A549 treated with RU486 at 1 μM for 4 hours (cell line): Measurements from ENCODE around the gene SVBP. TPM values are rescaled to one million over a fixed set of nuclear protein-coding genes. Genes with fewer than 3 reads are reported as not detected.

Source experiments
- total RNA-seq: library from RNA; stranded (reverse); fragments of 200-300 nt; extraction: Qiagen RNA extraction; gene quantifications from 5 replicates; pipeline ENCODE4 v1.2.3, GENCODE V29; 2022; ENCODE audit warnings: low read depth

The SVBP gene, protein sequence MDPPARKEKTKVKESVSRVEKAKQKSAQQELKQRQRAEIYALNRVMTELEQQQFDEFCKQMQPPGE
- total RNA-seq: 13.3 to 15.3 TPM (median 13.9 TPM) in 5 replicates

DNA sequence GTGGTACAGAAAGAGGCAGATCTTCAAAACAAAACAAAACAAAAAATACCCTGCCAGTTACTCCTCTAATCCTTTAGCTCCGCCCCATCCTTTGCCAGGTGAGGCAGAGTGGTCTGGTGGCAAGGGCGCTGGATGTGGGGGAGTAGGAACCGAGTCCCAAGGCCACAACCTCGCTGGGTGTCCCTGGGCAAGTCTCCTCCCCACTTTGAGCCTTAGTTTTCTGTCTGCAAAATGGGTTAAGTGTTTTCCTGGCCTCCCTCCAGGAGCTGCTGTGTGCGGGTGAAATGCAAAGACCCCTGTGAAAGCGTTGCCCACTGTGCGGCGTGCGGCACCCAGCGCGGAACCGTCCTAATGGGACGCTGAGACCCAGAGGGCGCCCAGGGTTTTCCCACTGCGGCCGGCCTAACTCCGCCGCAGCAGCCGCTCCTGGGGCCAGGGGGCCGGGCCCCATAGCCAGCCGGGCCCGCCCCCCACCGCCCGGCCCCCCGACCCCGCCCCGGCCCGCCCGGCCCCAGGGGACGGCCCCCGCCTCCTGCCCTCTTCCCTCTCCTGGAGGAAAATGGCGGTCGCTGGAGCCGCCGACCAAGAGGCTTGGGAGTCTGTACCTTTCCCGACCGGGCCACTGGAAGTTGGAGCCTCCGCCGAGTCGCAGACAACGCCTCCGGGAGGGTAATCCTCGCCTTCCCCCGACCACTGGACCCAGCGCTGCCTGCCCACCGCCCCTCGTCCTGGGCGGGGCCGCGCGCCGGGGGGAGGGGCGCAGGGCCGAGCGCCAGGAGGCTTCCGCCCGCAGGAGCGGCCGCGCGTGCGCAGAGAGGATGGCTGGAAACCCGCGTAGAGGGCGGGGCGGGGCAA is at the start of gene SVBP, which contains the start of gene ERMAP:
Gene SVBP, minus strand, starts transcription at position 813 of the 855 bp plus-strand sequence. CDS start 853 bp downstream, outside the sequence.
Gene ERMAP, plus strand, starts transcription at position 538 of the 855 bp plus-strand sequence. CDS start 13,327 bp downstream, outside the sequence.

DNA sequence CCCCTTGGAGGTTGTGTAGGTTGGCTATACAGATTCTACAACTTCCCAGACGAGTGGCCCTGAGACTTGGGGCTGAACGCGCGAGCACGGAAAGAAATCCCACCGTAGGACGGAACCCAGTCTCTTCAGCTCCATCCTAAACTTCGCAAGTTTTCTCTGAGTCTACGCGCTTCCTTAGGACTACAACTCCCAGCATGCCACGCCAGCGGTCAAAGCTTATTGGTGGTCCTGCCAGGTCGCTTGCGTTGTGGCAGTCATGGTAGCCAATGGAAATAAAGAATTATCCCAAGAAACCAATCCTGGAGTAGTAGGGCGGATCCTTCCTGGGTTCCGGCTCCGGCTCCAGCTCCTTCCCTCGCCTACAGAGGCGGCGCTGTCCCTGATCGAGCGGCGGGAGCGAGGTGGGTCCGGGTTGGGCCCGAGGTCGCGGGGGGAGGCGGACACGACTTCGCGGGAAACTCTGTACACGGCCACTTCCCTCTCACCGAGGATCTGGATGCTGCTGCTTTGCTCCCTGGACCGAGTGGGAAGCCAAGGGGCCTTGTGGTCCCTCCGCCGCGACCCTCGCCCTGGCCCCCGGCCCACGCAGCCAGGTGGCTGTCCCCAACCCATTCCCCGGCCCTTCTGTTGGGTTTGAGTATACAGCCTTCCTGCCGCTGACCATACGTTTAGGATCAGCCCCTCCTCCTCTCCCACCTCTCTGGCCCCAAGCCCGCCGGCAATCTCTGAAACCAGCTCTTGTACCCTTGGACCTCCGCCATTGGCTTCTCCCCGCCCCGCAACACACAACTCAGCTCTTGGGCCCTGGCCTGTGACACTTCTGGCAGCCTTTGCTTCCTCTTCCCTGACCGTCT is 29.3 kb upstream of the SVBP start, which contains the start of gene ZNF691:
Gene ZNF691, plus strand, starts transcription at position 357 of the 854 bp plus-strand sequence. CDS start 3,046 bp downstream, outside the sequence.

DNA sequence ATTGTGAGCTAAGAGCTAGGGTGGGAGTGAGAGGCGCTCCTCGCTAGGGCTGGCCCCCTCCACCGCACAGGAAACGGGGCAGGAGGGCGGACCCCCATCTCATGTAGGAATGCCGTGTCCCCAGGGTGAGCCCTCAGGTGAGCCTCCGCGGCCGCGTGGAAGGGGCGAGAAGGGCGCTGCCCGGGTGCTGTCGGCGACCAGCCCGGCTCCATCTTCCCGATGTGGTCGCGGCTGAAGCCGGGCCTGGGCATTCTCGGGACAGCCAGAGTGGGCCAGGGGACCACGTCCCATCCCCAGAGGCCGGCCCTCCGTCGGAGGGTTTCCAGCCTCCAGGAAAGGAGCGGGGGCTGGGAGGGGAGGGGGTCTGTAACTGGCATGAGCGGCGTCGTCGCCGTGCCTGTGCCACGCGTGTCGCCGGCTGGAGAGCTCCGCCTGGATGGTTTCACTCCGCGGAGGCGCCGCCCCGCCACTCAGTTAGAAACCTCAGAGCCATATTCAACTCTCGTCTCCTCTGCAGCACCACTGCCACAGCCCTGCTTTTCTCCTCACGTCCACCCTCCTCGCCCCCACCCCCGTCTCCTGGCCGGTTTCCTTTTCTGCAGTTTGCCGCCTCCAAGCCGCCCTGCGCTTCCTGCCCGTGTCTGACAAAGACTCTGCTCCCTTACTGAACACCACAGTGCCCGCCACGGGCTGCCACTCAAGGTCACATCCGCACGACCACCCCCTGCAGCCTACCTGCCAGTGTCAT is 32.1 kb downstream of the SVBP start, which contains the start of gene TMEM269:
Gene TMEM269, plus strand, starts transcription at position 46 of the 748 bp plus-strand sequence. CDS start 4,903 bp downstream, outside the sequence.

DNA sequence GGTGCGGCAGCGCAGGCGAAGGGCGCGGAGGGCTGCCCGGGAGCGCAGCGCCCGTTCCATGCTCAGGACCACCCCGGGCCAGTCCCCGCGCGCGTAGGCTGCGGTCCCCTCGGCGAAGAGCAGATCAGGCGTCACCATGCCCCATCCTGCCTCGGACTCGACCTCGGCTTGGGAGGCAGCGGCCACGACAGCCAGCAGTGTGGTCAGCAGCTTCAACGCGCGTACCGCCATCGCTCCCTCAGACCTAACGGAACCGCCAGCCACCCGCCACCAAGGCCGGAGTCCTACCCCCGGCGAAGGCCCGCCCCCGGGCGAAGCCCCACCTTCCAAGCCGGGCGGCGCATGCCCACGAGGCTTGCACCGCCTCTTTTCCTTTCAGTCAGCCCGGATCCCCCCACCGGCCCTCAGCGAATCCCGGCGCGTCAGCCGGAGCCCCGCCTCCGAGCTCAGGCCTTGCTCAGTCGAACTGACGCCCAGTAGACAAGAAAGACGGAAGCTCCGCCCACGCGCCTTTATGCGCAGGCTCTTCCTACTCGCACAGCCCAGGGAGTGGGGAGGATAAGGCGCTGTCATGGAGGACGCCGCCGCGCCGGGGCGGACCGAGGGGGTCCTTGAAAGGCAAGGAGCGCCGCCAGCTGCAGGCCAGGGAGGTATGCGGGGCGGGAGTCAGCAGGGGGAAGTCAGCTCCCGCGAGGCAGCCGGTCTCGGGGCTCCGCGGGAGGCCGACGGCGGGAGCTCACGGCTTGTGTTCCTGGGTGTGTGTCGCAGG is 50.3 kb downstream of the SVBP start, which contains the start of the genes C1orf50 and P3H1:
Gene C1orf50, plus strand, starts transcription at position 509 of the 769 bp plus-strand sequence. Its CDS starts 63 bp downstream, at position 572.
Gene P3H1, minus strand, starts transcription at position 288 of the 769 bp plus-strand sequence. Its CDS starts 57 bp downstream, at position 231.

Other genes with a start within 250 kb of the SVBP start
- 58.8 to 75.0 TPM (median 71.3 TPM) in 5 replicates for gene PPIH, start 159.0 kb downstream of the SVBP start, total RNA-seq
- gene YBX1, start 135.0 kb downstream of the SVBP start, total RNA-seq: 738 to 825 TPM (median 781 TPM) in 5 replicates
- gene CLDN19, start 77.2 kb downstream of the SVBP start, total RNA-seq: not detected in 5 replicates
- gene P3H1, start 50.4 kb downstream of the SVBP start, total RNA-seq: 27.7 to 34.8 TPM (median 31.5 TPM) in 5 replicates
- gene C1orf50, start 50.1 kb downstream of the SVBP start, total RNA-seq: 2.1 to 4.4 TPM (median 3.2 TPM) in 5 replicates
- 0.08 to 0.18 TPM (median 0.12 TPM) in 4 of 5 replicates, not detected in the other for gene TMEM269, start 32.4 kb downstream of the SVBP start, total RNA-seq
- 3.3 to 3.6 TPM (median 3.4 TPM) in 5 replicates for gene ERMAP, start 275 bp downstream of the SVBP start, total RNA-seq
- 5.8 to 7.2 TPM (median 6.3 TPM) in 5 replicates for gene ZNF691, start 29.2 kb upstream of the SVBP start, total RNA-seq
- 114 to 141 TPM (median 136 TPM) in 5 replicates for gene SLC2A1, start 141.5 kb upstream of the SVBP start, total RNA-seq